Smooth muscle cell (in vitro differentiated cells): ENCODE data around the gene CPNE5. TPM values are rescaled to one million over a fixed set of nuclear protein-coding genes. Genes with fewer than 3 reads are reported as not detected.

ENCODE experiments used
- DNase-seq: peaks from one replicate; lab custom pipeline; 2025; ENCODE audit not compliant: unreplicated experiment; lab: John Stamatoyannopoulos, UW
- H2AFZ ChIP-seq: fragments of 200-600 bp; sonication (generic); 2 replicates; pipeline ENCODE4 v1.6.0; 2016; ENCODE audit warnings: antibody characterized with exemption, low read depth, mild to moderate bottlenecking
- H3F3A ChIP-seq: fragments of 200-600 bp; sonication (generic); 2 replicates; pipeline ENCODE4 v1.6.0; 2017; ENCODE audit warnings: antibody characterized with exemption, low read depth
- H3K27ac ChIP-seq: fragments of 200-600 bp; sonication (generic); 2 replicates; pipeline ENCODE4 v1.5.1; 2016; ENCODE audit warnings: low read depth, mild to moderate bottlenecking
- H3K27me3 ChIP-seq: fragments of 200-600 bp; sonication (generic); 2 replicates; pipeline ENCODE4 v1.6.1; 2016; ENCODE audit warnings: low read depth, mild to moderate bottlenecking
- H3K36me3 ChIP-seq: fragments of 200-600 bp; sonication (generic); 2 replicates; pipeline ENCODE4 v1.5.1; 2016; ENCODE audit warnings: low read depth
- H3K4me1 ChIP-seq: fragments of 200-600 bp; sonication (generic); 2 replicates; pipeline ENCODE4 v1.5.1; 2016; ENCODE audit warnings: low read depth
- H3K4me2 ChIP-seq: fragments of 200-600 bp; sonication (generic); 2 replicates; pipeline ENCODE4 v1.6.0; 2016; ENCODE audit warnings: mild to moderate bottlenecking
- H3K4me3 ChIP-seq: fragments of 200-600 bp; sonication (generic); 2 replicates; pipeline ENCODE4 v1.5.1; 2016; ENCODE audit warnings: mild to moderate bottlenecking
- H3K79me2 ChIP-seq: fragments of 200-600 bp; sonication (generic); 2 replicates; pipeline ENCODE4 v1.6.0; 2016; ENCODE audit warnings: low read depth, mild to moderate bottlenecking
- H3K9ac ChIP-seq: fragments of 200-600 bp; sonication (generic); 2 replicates; pipeline ENCODE4 v1.6.0; 2016; ENCODE audit warnings: low read depth
- H3K9me3 ChIP-seq: fragments of 200-600 bp; sonication (generic); replicated peaks from 2 replicates; pipeline ENCODE4 v1.5.1; 2016; ENCODE audit warnings: low read depth
- H4K20me1 ChIP-seq: fragments of 200-600 bp; sonication (generic); 2 replicates; pipeline ENCODE4 v1.6.0; 2016; ENCODE audit warnings: low read depth
- WGBS: methylation state at CpG from one replicate; pipeline ENCODE4 v1.1.7; 2016; ENCODE audit warnings: low lambda C conversion rate; 5-methylcytosine and 5-hydroxymethylcytosine counted together
- polyA plus RNA-seq: library from polyadenylated mRNA; unstranded; fragments of >200 nt; fragmentation: Nextera tagmentation; extraction: Ambion mirVana; gene quantifications from 2 replicates; pipeline ENCODE4 v1.2.1, GENCODE V29; 2016
- total RNA-seq: library from RNA; depleted of rRNA; stranded (reverse); fragments of >200 nt; gene quantifications from 2 replicates; pipeline ENCODE4 v1.2.3, GENCODE V29; 2014
- TF ChIP-seq, protein P1 (sequence below): fragments of 200-600 bp; sonication (generic); IDR thresholded peaks from 2 replicates; pipeline ENCODE4 v1.5.1; 2017; ENCODE audit warnings: borderline replicate concordance, mild to moderate bottlenecking, antibody characterized with exemption; ENCODE audit not compliant: insufficient read depth, poor library complexity, severe bottlenecking

The CPNE5 gene
- total and polyA plus RNA-seq, 2 experiments from 2014 or later: 1.0 TPM; not detected in 1

DNA sequence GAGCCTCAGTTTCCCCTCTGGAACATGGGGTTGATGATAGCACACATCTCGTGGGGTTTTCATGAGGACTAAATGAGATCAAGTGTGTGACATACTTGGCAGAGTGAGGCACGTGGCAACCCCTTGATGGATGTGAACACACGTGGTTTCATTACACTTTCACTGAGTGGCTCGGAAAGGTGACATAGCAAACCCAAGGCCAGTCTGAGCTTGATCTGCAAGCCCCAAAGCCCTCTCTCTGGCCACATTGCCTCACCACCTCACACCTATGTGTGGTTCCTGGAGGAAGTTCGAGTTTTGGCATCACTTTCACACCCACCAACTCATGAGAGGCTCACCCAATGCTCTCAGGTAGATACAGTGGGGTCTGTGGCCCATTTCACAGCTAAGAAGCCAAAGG lies 60.0 kb downstream of the CPNE5 start:
- Histone ChIP-seq H3K79me2 (no peaks in the 10 kb centered on the region), H3K4me3 (no peak overlapping the region), H3K27ac (no peak overlapping the region), H3K4me2 (no peak overlapping the region), H3K9me3 (no peaks in the 10 kb centered on the region), H2AFZ (no peak overlapping the region), H3K4me1 (peaks cover 12% of the 10 kb centered on the region), H3K9ac (no peak overlapping the region), H3K36me3 (no peaks in the 10 kb centered on the region), H3F3A (no peaks in the 10 kb centered on the region), H4K20me1 (no peaks in the 10 kb centered on the region), H3K27me3 (peaks cover 9% of the 10 kb centered on the region)
- TF ChIP-seq, protein P1, sequence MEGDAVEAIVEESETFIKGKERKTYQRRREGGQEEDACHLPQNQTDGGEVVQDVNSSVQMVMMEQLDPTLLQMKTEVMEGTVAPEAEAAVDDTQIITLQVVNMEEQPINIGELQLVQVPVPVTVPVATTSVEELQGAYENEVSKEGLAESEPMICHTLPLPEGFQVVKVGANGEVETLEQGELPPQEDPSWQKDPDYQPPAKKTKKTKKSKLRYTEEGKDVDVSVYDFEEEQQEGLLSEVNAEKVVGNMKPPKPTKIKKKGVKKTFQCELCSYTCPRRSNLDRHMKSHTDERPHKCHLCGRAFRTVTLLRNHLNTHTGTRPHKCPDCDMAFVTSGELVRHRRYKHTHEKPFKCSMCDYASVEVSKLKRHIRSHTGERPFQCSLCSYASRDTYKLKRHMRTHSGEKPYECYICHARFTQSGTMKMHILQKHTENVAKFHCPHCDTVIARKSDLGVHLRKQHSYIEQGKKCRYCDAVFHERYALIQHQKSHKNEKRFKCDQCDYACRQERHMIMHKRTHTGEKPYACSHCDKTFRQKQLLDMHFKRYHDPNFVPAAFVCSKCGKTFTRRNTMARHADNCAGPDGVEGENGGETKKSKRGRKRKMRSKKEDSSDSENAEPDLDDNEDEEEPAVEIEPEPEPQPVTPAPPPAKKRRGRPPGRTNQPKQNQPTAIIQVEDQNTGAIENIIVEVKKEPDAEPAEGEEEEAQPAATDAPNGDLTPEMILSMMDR: no peak
- DNase-seq: no peak
- 94% methylated on average over 5 of the region's 5 CpGs for WGBS

DNA sequence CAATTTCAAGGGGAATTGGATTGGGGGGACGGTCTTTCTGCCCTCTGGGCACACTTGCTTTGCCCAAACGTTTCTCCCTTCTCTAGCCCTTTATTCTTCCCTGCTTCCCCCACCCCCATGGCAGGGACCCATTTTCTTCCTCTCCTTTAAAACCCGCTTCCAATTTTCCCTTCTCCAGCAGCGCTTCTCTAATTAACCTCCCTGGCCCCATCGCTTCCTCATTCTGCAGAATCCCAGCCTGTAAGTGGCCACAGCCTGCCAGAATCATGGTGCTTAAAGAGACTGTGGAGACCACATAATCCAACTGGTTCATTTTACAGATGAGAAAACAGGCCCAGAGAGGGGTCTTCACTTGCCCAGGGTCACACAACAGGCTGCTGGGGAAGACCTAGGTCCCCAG lies 61.4 kb downstream of the CPNE5 start:
- Histone ChIP-seq H2AFZ (no peak overlapping the region), H3K4me2 (no peak overlapping the region), H3K27me3 (peaks cover 9% of the 10 kb centered on the region), H3K36me3 (no peaks in the 10 kb centered on the region), H3K79me2 (no peaks in the 10 kb centered on the region), H3K4me3 (no peak overlapping the region), H4K20me1 (no peaks in the 10 kb centered on the region), H3F3A (no peaks in the 10 kb centered on the region), H3K9me3 (no peaks in the 10 kb centered on the region), H3K9ac (no peak overlapping the region), H3K4me1 (peaks cover 12% of the 10 kb centered on the region), H3K27ac (no peak overlapping the region)
- DNase-seq: no peak
- WGBS: 42% methylated on average over 5 of the region's 5 CpGs
- TF ChIP-seq, protein P1: no peak

DNA sequence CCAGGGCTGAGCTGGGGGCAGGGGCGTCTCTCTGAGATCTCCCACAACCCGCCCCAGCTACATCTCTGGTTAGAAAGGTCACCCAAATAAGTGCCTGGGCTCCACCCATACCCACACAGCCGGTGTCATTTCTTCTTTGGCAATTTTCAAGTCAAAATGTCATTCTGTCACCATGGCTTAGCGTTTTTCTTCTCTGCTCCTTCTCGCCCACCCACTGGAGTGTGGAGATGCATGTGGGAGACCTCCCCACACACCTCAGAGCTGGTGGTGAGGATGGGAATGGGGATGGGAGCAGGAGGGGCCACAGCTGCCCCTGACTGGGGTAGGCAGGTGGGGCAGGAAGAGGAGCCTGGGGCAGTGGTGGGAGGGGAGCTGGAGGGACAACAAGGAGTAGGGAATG lies 63.1 kb downstream of the CPNE5 start:
- DNase-seq: no peak
- Histone ChIP-seq H3K9ac (no peak overlapping the region), H3K4me1 (peaks cover 12% of the 10 kb centered on the region), H3K9me3 (no peaks in the 10 kb centered on the region), H3K4me3 (no peak overlapping the region), H3K4me2 (no peak overlapping the region), H3K27me3 (peaks cover 9% of the 10 kb centered on the region), H3F3A (no peaks in the 10 kb centered on the region), H2AFZ (no peak overlapping the region), H3K36me3 (no peaks in the 10 kb centered on the region), H4K20me1 (no peaks in the 10 kb centered on the region), H3K79me2 (no peaks in the 10 kb centered on the region), H3K27ac (no peak overlapping the region)
- 91% methylated on average over 5 of the region's 5 CpGs for WGBS
- TF ChIP-seq, protein P1: no peak

DNA sequence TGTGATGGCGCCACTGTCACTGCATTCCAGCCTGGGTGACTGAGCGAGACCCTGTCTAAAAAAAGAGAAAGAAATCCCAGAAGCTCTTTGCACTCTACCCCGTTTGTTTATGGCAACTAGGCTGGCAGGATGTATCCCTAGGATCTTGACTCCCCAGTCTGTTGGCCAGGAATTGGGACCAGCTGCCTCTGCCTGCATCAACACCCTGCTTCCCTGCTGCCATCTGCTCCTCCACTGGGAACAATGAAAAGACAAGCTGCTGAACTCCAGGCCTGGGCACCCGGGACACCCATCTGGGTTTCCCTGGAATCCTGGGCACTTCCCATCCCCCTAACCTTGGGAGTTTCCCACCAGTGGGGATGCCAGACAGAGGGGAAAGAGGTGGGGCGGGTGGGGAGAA lies 64.9 kb downstream of the CPNE5 start:
- Histone ChIP-seq H2AFZ (no peak overlapping the region), H3K36me3 (no peaks in the 10 kb centered on the region), H4K20me1 (no peaks in the 10 kb centered on the region), H3K4me1 (peaks cover 12% of the 10 kb centered on the region), H3F3A (no peaks in the 10 kb centered on the region), H3K9me3 (no peaks in the 10 kb centered on the region), H3K4me2 (no peak overlapping the region), H3K79me2 (no peaks in the 10 kb centered on the region), H3K27me3 (peaks cover 9% of the 10 kb centered on the region), H3K27ac (no peak overlapping the region), H3K4me3 (no peak overlapping the region), H3K9ac (no peak overlapping the region)
- no peak for DNase-seq
- 86% methylated on average over 5 of the region's 5 CpGs for WGBS
- TF ChIP-seq, protein P1: no peak
